ENCODE results near the gene SCAPER.
"Not testable (repeated sequence)": the region's sequence is repeated elsewhere in the genome, so short reads cannot be mapped to it uniquely, and the experiment has no call there.

Gene SCAPER

DNA sequence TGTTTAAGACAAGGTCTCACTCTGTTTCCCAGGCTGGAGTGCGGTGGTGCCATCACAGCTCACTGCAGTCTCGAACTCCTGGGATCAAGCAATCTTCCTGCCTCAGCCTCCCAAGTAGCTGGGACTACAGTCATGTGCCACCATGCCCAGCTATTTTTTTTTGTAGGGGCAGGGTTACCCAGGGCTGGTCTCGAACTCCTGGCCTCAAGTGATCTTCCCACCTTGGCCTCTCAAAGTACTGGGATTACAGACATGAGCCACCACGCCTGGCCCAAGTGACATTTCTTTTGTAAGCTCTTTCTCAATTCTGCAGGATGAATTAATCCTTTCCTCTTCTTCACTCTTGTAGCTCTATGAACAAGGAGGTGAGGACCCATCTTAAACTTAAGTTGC, 592.0 kb downstream of the SCAPER start:
- not testable (repeated sequence) for H3K4me3 ChIP-seq (ENCODE audit: low read length in 2 of 2); H3K27me3 ChIP-seq (ENCODE audit: control insufficient read depth in 1 of 2, insufficient read depth in 2 of 2, low read length in 2 of 2); H3K36me3 ChIP-seq (ENCODE audit: control insufficient read depth in 2 of 2, insufficient read depth in 2 of 2, low read length in 2 of 2); H3K4me1 ChIP-seq (ENCODE audit: control insufficient read depth, insufficient read depth, low read length); H3K27ac ChIP-seq (ENCODE audit: low read length); H3K9ac ChIP-seq (ENCODE audit: low read length in 2 of 2); H3K9me3 ChIP-seq (ENCODE audit: control insufficient read depth in 2 of 2, low read length in 2 of 2)

DNA sequence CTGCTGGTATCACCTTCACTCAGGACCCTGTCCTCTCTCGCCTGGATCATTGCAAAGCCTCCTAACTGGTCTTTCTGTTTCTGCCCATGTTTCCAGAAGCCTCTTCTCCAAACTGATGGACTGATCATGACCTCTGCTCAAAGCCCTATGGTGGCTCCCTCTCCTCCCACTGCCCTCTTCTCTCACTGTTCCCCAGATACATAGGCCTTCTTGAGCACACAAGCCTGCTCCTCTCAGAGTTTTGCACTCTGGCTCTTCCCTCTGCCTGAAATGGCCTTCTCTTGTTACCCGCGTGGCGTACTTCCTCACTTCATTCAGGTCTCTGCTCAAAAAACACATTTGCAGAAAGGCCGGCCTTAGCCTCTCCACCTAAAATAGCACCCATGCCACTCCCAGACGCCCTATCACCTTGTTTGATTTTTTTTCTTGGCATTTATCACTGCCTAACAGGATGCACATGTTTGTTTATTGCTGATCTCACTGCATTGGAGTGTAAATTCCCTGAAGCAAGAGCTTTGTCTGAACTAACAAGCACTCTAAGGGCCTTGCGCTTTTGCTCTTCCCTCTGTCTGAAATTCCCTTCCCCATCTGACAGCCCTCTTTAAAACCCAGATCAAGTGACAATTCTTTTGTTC, 592.5 kb downstream of the SCAPER start:
- Histone ChIP-seq H3K27ac (ENCODE audit: low read length) (no peak overlapping the region), H3K36me3 (ENCODE audit: control insufficient read depth in 2 of 2, insufficient read depth in 2 of 2, low read length in 2 of 2) (no peaks in the 10 kb centered on the region), H3K9me3 (ENCODE audit: control insufficient read depth in 2 of 2, low read length in 2 of 2) (no peaks in the 10 kb centered on the region), H3K27me3 (ENCODE audit: control insufficient read depth in 1 of 2, insufficient read depth in 2 of 2, low read length in 2 of 2) (peaks cover 0 to under 1% of the 10 kb centered on the region in 2 donors), H3K9ac (ENCODE audit: low read length in 2 of 2) (no peak overlapping the region), H3K4me3 (ENCODE audit: low read length in 2 of 2) (no peak overlapping the region), H3K4me1 (ENCODE audit: control insufficient read depth, insufficient read depth, low read length) (peaks cover 7% of the 10 kb centered on the region)

DNA sequence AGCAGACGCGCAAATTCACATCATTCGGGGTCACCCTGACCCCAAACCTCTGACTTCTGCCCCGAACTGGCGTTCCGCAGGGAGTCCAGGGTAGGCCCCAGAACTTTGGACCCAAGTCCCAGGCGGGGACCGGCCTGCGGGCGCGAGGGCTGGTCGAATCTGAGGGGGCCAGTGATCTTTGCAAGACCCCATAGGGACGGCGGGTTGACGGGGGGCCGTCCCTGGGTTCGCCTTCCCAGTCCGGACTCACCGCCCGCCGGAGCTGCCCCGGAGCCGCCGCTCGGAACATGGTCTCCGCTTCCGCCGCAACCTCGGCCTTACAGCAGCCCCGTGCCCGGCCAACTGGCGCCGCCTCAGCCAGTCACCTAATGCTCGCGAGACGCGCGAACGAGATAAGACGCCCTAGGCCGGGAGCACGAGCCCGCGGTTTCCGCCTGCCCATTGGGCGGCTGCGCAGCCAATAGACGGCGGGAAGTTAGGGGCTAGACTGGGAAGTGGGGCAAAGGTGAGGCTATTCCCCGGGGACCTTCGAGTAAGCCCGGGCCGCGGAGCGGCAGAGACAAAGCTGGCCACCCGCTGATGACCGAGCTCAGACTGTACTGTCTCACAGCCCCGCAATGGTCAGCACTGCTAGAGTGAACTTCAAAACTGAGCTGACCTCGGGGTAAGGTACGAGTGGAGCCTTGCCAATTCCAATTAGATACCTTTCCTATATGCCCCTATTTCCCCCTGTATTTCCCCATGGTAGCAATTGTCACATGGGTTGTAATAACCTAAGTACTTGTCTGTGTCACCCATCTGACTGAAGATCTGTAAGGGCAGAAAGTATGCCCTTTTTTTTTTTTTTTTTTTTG, 593.8 kb downstream of the SCAPER start, which contains the start of gene ETFA:
TSS of gene ETFA (minus strand) at position 370 of the 854 bp plus-strand sequence. CDS start at position 289, 81 bp downstream.
- Histone ChIP-seq H3K27ac (ENCODE audit: low read length) (peak within 1 kb of the TSS; percentile 87), H3K27me3 (ENCODE audit: control insufficient read depth in 1 of 2, insufficient read depth in 2 of 2, low read length in 2 of 2) (no peaks in the 10 kb centered on the region), H3K4me3 (ENCODE audit: low read length in 2 of 2) (peak within 1 kb of the TSS; percentile 86 to 92), H3K4me1 (ENCODE audit: control insufficient read depth, insufficient read depth, low read length) (peaks cover 7% of the 10 kb centered on the region), H3K9ac (ENCODE audit: low read length in 2 of 2) (peak within 1 kb of the TSS; percentile 97), H3K9me3 (ENCODE audit: control insufficient read depth in 2 of 2, low read length in 2 of 2) (no peaks in the 10 kb centered on the region), H3K36me3 (ENCODE audit: control insufficient read depth in 2 of 2, insufficient read depth in 2 of 2, low read length in 2 of 2) (no peaks in the 10 kb centered on the region)

DNA sequence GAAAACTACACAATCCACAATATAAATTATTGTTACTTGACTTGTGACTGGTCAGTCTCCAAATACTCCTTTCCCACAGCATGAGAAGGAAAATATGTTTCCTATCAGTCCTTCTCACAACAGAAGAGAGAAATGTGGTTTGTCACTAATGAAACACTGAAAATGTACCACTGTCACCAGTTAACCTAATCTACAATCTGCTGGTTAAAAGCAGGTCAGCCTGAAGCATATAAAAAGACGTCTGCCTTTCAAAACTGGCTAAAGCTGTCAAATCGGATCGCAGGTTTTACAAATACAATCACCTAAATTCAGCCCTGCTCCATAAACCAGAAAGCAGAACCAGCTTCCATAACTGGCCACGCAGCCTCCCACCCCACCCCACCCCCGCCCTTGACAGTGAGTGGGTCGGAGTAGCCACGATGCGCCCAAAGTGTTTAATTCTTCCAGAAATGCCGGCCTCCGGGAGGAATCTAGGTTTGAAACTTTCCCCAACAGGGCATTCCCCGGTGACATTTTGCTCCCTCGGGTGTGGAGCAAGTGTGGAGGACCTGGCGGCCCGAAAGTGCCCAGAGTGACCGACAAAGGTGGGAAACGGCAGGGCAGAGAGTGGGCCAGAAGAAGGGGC, 594.6 kb downstream of the SCAPER start:
- H3K9me3 ChIP-seq (ENCODE audit: control insufficient read depth in 2 of 2, low read length in 2 of 2): no peaks in the 10 kb centered on the region
- peak overlapping the region; percentile 87 for H3K27ac ChIP-seq (ENCODE audit: low read length)
- peak overlapping the region; percentile 86 to 92 for H3K4me3 ChIP-seq (ENCODE audit: low read length in 2 of 2)
- H3K9ac ChIP-seq (ENCODE audit: low read length in 2 of 2): peak overlapping the region; percentile 97
- no peaks in the 10 kb centered on the region for H3K27me3 ChIP-seq (ENCODE audit: control insufficient read depth in 1 of 2, insufficient read depth in 2 of 2, low read length in 2 of 2)
- H3K4me1 ChIP-seq (ENCODE audit: control insufficient read depth, insufficient read depth, low read length): peaks cover 7% of the 10 kb centered on the region
- H3K36me3 ChIP-seq (ENCODE audit: control insufficient read depth in 2 of 2, insufficient read depth in 2 of 2, low read length in 2 of 2): no peaks in the 10 kb centered on the region

DNA sequence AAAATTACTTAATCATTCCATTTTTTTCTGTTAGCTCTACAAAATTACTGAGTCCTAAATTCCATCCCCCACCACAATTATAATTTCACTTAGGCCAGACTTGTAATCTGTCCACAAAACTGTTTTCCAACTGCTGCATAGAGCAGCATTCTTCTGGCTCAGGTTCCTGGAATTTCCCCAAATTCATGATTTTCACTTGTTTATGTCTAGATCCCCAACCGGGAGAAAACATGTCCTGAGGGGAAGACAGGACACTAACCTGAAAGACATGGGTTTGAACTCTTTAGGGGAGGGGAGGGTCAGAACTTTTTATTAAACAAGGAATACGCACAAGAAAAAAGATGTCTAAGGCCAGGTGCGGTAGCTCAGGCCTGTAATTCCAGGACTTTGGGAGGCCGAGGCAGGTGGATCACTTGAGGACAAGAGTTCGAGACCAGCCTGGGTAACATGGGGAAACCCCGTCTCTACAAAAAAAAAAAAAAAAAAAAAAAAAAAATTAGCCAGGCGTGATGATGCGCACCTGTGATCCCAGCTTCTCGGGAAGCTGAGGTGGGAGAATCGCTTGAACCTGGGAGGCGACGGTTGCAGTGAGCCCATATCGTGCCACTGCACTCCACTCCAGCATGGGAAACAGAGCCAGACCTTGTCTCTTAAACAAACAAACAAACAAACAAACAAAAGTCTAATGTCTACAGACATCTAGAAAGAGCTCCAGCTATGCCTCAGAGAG, 595.4 kb downstream of the SCAPER start:
- H3K27ac ChIP-seq (ENCODE audit: low read length): no peak overlapping the region
- no peaks in the 10 kb centered on the region for H3K36me3 ChIP-seq (ENCODE audit: control insufficient read depth in 2 of 2, insufficient read depth in 2 of 2, low read length in 2 of 2)
- H3K9ac ChIP-seq (ENCODE audit: low read length in 2 of 2): peak overlapping the region; percentile 97
- no peaks in the 10 kb centered on the region for H3K27me3 ChIP-seq (ENCODE audit: control insufficient read depth in 1 of 2, insufficient read depth in 2 of 2, low read length in 2 of 2)
- peaks cover 7% of the 10 kb centered on the region for H3K4me1 ChIP-seq (ENCODE audit: control insufficient read depth, insufficient read depth, low read length)
- H3K9me3 ChIP-seq (ENCODE audit: control insufficient read depth in 2 of 2, low read length in 2 of 2): no peaks in the 10 kb centered on the region
- peak overlapping the region; percentile 86 to 92 for H3K4me3 ChIP-seq (ENCODE audit: low read length in 2 of 2)

DNA sequence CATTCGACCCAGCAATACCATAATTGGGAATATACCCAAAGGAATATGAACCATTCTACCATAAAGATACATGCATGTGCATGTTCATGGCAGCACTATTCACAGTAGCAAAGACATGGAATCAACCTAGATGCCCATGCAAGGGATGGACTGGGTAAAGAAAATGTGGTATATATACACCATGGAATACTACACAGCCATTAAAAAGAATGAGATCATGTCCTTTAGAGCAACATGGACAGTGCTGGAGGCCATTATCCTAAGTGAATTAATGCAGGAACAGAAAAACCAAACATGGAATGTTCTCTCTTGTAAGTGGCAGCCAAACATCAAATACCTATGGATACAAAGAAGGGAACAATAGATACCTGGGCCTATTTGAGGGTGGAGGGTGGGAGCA, 601.2 kb downstream of the SCAPER start:
- H3K27ac ChIP-seq (ENCODE audit: low read length): no peak overlapping the region
- H3K9ac ChIP-seq (ENCODE audit: low read length in 2 of 2): no peak overlapping the region

DNA sequence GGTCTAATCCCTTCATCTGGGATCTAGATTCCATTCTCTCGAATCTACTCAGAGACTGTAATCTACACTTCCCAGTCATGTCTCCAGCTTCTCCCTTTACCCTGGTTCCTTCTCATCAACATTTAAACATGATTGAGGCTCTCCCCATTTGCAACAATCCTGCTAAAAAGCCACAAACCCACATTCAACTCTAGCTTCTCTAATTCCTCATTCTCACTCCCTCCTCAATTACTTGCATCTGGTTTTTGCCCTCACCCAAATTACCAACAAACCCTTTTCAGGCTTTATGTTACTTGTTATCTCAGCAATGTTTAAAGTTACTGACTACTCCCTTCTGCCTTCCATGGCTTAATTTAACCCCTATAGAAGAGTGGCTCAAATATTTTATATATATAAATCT, 605.4 kb downstream of the SCAPER start:
- peaks cover 3% of the 10 kb centered on the region for H3K4me1 ChIP-seq (ENCODE audit: control insufficient read depth, insufficient read depth, low read length)
- H3K36me3 ChIP-seq (ENCODE audit: control insufficient read depth in 2 of 2, insufficient read depth in 2 of 2, low read length in 2 of 2): no peaks in the 10 kb centered on the region
- H3K4me3 ChIP-seq (ENCODE audit: low read length in 2 of 2): no peak overlapping the region
- no peak overlapping the region for H3K27ac ChIP-seq (ENCODE audit: low read length)
- H3K9ac ChIP-seq (ENCODE audit: low read length in 2 of 2): no peak overlapping the region
- no peaks in the 10 kb centered on the region for H3K27me3 ChIP-seq (ENCODE audit: control insufficient read depth in 1 of 2, insufficient read depth in 2 of 2, low read length in 2 of 2)
- H3K9me3 ChIP-seq (ENCODE audit: control insufficient read depth in 2 of 2, low read length in 2 of 2): no peaks in the 10 kb centered on the region

More for the DNA sequence above, 601.2 kb downstream of the SCAPER start:
- no peaks in the 10 kb centered on the region for H3K27me3 ChIP-seq (ENCODE audit: control insufficient read depth in 1 of 2, insufficient read depth in 2 of 2, low read length in 2 of 2)
- peaks cover 3% of the 10 kb centered on the region for H3K4me1 ChIP-seq (ENCODE audit: control insufficient read depth, insufficient read depth, low read length)
- H3K9me3 ChIP-seq (ENCODE audit: control insufficient read depth in 2 of 2, low read length in 2 of 2): no peaks in the 10 kb centered on the region
- no peak overlapping the region for H3K4me3 ChIP-seq (ENCODE audit: low read length in 2 of 2)
- no peaks in the 10 kb centered on the region for H3K36me3 ChIP-seq (ENCODE audit: control insufficient read depth in 2 of 2, insufficient read depth in 2 of 2, low read length in 2 of 2)

DNA sequence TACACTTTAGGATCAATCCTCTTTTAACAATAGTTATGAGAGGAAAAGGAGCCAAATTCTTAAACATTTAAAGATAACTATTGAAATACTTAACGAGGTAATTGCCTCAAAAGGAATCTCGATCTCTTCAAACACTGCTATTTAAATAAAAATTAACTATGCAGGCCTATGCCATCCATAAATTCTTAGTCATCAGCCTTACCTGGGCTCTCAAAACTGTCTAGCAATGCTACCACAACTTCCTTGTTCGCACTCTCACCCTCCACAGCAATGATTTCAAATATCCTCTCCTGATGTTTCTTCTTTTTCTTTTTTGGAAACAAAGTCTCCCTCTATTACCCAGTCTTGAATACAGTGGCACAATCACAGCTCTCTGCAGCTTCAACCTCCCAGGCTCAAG, 606.2 kb downstream of the SCAPER start:
- H3K9me3 ChIP-seq (ENCODE audit: control insufficient read depth in 2 of 2, low read length in 2 of 2): no peaks in the 10 kb centered on the region
- peaks cover 3% of the 10 kb centered on the region for H3K4me1 ChIP-seq (ENCODE audit: control insufficient read depth, insufficient read depth, low read length)
- no peaks in the 10 kb centered on the region for H3K36me3 ChIP-seq (ENCODE audit: control insufficient read depth in 2 of 2, insufficient read depth in 2 of 2, low read length in 2 of 2)
- no peak overlapping the region for H3K27ac ChIP-seq (ENCODE audit: low read length)
- no peak overlapping the region for H3K4me3 ChIP-seq (ENCODE audit: low read length in 2 of 2)
- H3K9ac ChIP-seq (ENCODE audit: low read length in 2 of 2): no peak overlapping the region
- no peaks in the 10 kb centered on the region for H3K27me3 ChIP-seq (ENCODE audit: control insufficient read depth in 1 of 2, insufficient read depth in 2 of 2, low read length in 2 of 2)

DNA sequence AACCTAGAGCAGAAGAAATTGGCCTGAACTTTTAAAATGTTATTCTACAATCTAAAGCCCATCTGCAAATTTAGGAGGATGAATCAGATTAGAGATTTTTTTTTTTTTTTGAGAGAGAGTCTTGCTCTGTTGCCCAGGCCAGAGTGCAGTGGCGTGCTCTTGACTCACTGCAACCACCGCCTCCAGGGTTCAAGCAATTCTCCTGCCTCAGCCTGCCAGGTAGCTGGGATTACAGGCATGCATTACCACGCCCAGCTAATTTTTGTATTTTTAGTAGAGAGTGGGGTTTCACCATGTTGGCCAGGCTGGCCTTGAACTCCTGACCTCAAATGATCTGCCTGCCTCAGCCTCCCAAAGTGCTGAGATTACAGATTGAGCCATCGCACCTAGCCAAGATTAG, 607.2 kb downstream of the SCAPER start:
- H3K4me1 ChIP-seq (ENCODE audit: control insufficient read depth, insufficient read depth, low read length); H3K9me3 ChIP-seq (ENCODE audit: control insufficient read depth in 2 of 2, low read length in 2 of 2); H3K4me3 ChIP-seq (ENCODE audit: low read length in 2 of 2); H3K27ac ChIP-seq (ENCODE audit: low read length); H3K9ac ChIP-seq (ENCODE audit: low read length in 2 of 2); H3K36me3 ChIP-seq (ENCODE audit: control insufficient read depth in 2 of 2, insufficient read depth in 2 of 2, low read length in 2 of 2); H3K27me3 ChIP-seq (ENCODE audit: control insufficient read depth in 1 of 2, insufficient read depth in 2 of 2, low read length in 2 of 2): not testable (repeated sequence)

Measured in stomach smooth muscle (tissue), 2 donors.